ENCODE results near the gene FOXL3.
A peak's percentile ranks its signal among the peaks of the same experiment; 100 is the strongest.

The FOXL3 gene

DNA sequence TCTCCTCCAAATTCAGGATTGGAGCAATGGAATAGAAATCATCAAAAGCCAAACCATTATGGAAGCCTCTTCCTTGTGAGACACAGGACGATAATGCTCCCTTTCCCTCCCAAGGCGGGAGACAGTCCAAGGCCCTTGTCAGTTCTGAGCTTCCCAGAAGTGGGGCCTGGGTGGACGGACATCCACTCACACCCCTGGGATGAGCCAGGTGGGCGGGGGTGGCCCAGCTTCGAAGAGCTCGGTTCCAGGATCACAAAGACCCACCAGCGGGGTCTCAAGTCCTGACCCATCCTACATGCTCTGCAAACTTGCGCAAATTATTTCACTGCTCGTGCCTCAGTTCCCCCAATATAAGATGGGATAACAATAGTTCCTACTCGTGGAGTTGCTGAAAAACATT lies 10.1 kb upstream of the FOXL3 start:
- Mint-ChIP-seq H3K9me3 (no peaks in the 10 kb centered on the region), H3K27ac (no peak overlapping the region), H3K27me3 (peaks cover 34 to 57% of the 10 kb centered on the region in 2 donors), H3K4me3 (no peak overlapping the region), H3K4me1 (ENCODE audit: low read depth in 2 of 2) (no peaks in the 10 kb centered on the region), H3K36me3 (ENCODE audit: insufficient read depth) (no peaks in the 10 kb centered on the region)
- ATAC-seq (replicated peaks) (no peak), DNase-seq (no peak)

DNA sequence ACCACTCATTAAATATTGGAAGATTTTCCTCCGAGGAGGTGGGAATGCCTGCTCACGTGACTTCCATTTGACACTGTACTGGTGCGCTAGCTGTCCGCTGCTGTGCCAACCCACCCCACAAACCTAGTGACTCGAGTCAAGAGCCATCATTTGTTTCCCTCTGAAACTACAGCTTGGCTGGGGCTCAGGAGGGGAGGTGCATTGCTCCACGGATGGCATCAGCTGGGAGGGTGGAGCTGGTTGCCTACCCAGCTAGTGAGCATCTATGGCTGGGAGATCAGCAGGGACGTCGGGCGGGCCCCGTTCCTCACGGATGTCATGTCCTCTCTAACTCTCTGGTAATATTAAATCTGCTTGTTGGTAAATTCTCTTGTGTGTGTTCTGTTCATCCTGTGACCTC lies 9.5 kb upstream of the FOXL3 start:
- ATAC-seq (replicated peaks) (no peak), DNase-seq (no peak)
- H3K27me3 Mint-ChIP-seq, result peaks cover 40 to 57% of the 10 kb centered on the region in 2 donors
- no peak overlapping the region for H3K4me3 Mint-ChIP-seq
- no peaks in the 10 kb centered on the region for H3K9me3 Mint-ChIP-seq
- H3K27ac Mint-ChIP-seq, result no peak overlapping the region
- no peaks in the 10 kb centered on the region for H3K36me3 Mint-ChIP-seq (ENCODE audit: insufficient read depth)
- H3K4me1 Mint-ChIP-seq (ENCODE audit: low read depth in 2 of 2), result no peaks in the 10 kb centered on the region

DNA sequence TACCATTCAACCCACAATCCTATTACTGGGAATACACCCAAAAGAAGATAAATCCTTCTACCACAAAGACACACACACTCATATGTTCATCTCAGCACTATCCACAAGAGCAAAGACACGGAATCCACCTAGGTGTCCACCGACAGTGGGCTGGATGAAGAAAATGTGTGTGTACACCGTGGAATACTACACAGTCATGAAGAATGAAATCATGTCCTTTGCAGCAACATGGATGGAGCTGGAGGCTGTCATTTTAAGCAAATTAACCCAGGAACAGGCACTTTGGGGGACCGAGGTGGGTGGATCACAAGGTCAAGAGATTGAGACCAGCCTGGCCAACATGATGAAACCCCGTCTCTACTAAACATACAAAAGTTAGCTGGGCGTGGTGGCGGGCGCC lies 8.3 kb upstream of the FOXL3 start:
- peaks cover 46 to 60% of the 10 kb centered on the region in 2 donors for H3K27me3 Mint-ChIP-seq
- no peak overlapping the region for H3K4me3 Mint-ChIP-seq
- H3K4me1 Mint-ChIP-seq (ENCODE audit: low read depth in 2 of 2), result no peaks in the 10 kb centered on the region
- ATAC-seq (replicated peaks) (no peak), DNase-seq (no peak)
- H3K36me3 Mint-ChIP-seq (ENCODE audit: insufficient read depth), result no peaks in the 10 kb centered on the region
- no peaks in the 10 kb centered on the region for H3K9me3 Mint-ChIP-seq
- no peak overlapping the region for H3K27ac Mint-ChIP-seq

DNA sequence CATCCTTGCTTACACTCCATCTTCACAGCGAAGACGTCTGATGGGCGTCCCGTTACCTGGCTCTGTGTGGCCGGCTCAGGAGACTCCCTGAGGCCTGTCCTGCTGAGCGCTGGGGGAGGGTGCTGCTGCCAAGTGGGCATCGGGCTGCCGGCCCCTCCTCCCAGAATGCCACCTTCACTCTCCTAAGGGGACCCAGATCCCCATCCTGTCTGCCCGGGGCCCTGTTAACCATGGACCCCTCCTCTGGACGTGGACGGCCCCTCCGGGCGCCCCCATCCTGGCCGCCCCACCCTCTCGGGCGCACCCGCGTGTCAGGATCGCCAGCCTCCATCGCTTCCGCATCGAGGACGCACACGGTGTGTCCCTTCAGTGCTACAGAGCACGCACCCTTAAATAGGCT lies 7.3 kb upstream of the FOXL3 start:
- DNase-seq, result no peak
- no peak for ATAC-seq (replicated peaks)
- peaks cover 48 to 59% of the 10 kb centered on the region in 2 donors for H3K27me3 Mint-ChIP-seq
- no peaks in the 10 kb centered on the region for H3K36me3 Mint-ChIP-seq (ENCODE audit: insufficient read depth)
- H3K4me3 Mint-ChIP-seq, result no peak overlapping the region
- H3K4me1 Mint-ChIP-seq (ENCODE audit: low read depth in 2 of 2), result no peaks in the 10 kb centered on the region
- no peaks in the 10 kb centered on the region for H3K9me3 Mint-ChIP-seq
- no peak overlapping the region for H3K27ac Mint-ChIP-seq

DNA sequence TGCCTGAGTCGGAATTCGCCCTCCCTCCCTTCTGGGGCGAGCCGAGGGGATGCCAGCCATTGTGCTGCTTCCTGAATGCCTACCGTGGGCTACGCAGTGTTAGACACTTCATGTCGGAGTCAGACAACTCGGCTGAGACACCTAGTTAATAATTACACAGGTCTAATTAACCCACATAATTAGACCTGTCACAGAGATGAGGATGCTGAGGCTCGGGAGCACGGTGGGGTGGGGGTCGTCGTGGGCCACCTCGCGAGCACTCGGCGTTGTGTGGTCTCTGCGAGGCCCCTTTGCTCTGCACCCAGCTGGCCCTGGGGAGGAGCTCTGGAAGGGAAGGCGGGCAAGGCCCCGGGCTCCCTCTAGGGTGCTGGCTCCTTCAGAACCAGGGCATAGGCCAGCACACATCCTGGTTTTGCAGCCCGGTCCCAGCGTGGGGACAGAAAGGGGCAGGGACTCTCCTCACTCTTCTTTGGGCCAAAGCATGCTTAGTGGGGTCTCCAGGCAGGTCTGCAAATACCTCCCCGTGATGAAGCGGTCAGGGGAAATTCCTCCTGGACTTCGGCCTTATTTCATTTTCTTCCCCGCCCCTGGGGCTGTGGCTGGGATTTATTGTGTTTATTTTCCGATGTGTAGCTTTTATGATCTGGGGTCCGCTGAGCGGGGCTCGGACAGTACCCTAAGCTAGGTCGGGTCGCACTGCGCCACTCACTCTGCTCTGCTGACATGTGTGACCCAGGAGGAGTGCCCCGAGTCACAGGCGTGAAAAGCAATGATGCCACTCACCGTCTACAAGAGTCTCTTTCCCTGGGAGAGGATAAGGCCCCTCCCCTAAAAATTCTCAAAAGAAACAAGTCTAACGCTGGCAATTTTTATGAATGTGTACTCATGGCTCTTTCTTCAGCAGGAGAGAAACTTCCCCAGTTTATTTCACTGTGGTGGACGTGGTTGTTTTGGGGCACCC lies 4.9 kb upstream of the FOXL3 start:
- Mint-ChIP-seq H3K4me3 (no peak overlapping the region), H3K4me1 (ENCODE audit: low read depth in 2 of 2) (no peaks in the 10 kb centered on the region), H3K9me3 (no peaks in the 10 kb centered on the region), H3K27me3 (peaks cover 51 to 62% of the 10 kb centered on the region in 2 donors), H3K36me3 (ENCODE audit: insufficient read depth) (no peaks in the 10 kb centered on the region), H3K27ac (no peak overlapping the region)
- DNase-seq (no peak), ATAC-seq (replicated peaks) (no peak)

DNA sequence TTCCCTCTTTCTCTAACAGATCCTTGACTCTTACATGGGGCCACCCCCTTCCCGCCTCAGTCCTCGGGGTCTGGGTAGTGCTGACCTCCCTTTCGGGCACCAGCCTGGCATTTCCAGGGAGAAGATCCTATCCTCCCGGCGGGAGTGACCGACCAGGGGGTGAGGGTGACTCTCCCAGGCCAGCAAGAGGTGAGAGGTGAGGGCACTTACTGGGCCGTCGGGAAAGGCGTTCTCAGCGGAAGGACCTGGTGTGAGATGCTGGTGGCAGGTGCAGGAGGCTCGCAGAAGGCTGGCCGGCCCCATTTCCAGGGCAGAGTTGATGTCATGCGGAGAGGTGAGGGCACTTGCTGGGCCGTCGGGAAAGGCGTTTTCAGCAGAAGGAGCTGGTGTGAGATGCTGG lies 4.2 kb upstream of the FOXL3 start:
- Mint-ChIP-seq H3K4me3 (no peak overlapping the region), H3K9me3 (no peaks in the 10 kb centered on the region), H3K27me3 (peaks cover 45 to 56% of the 10 kb centered on the region in 2 donors), H3K27ac (no peak overlapping the region), H3K4me1 (ENCODE audit: low read depth in 2 of 2) (no peaks in the 10 kb centered on the region), H3K36me3 (ENCODE audit: insufficient read depth) (no peaks in the 10 kb centered on the region)
- ATAC-seq (replicated peaks), result no peak
- DNase-seq, result no peak

DNA sequence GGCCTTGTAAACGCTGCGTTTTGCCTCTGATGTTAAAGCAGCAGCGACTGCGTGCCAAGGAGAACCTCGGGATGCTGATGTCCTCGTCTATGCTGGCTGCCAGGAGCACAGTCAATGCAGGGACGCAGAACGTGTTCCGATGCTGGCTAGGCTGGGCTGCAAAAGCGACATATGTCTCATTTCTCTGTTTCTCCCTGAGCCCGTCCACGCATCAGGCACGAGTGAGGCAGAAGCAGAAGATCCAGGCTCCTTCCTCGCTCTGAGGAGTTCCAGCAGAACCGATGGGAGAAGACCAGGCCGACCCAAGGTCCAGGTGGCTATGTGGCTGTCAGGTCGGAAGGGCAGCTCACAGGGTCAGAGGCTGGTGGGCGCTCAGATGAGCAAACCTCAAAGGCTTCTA lies 3.7 kb upstream of the FOXL3 start:
- Mint-ChIP-seq H3K27ac (no peak overlapping the region), H3K9me3 (no peaks in the 10 kb centered on the region), H3K4me1 (ENCODE audit: low read depth in 2 of 2) (no peaks in the 10 kb centered on the region), H3K36me3 (ENCODE audit: insufficient read depth) (no peaks in the 10 kb centered on the region), H3K27me3 (peaks cover 39 to 51% of the 10 kb centered on the region in 2 donors), H3K4me3 (no peak overlapping the region)
- DNase-seq (no peak), ATAC-seq (replicated peaks) (no peak)

DNA sequence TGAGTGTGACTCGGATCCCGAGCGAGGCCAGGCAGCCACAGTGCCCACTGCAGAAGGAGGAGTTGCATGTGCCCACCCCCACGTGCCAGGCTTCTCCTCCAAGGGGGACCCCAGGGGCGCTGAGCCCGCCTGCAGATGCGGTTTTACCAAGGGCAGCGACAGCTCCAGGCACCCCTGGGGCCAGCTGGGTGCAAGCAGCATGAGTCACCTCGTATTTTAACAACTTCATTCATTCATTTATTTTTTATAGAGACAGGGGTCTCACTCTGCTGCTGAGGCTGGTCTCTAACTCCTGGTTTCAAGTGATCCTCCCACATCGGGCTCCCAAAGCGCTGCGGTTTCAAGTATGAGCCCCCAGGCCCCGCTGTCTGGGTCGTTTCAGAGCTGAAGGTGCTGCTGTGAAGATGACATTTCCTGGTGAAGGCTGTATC lies 1.3 kb upstream of the FOXL3 start:
- DNase-seq (no peak), ATAC-seq (replicated peaks) (no peak)
- H3K36me3 Mint-ChIP-seq (ENCODE audit: insufficient read depth), result no peaks in the 10 kb centered on the region
- H3K4me1 Mint-ChIP-seq (ENCODE audit: low read depth in 2 of 2), result no peaks in the 10 kb centered on the region
- H3K9me3 Mint-ChIP-seq, result no peaks in the 10 kb centered on the region
- H3K27ac Mint-ChIP-seq, result peak overlapping the region in 1 of 2 donors; percentile 13
- no peak overlapping the region for H3K4me3 Mint-ChIP-seq
- H3K27me3 Mint-ChIP-seq, result peaks cover 55 to 67% of the 10 kb centered on the region in 2 donors

DNA sequence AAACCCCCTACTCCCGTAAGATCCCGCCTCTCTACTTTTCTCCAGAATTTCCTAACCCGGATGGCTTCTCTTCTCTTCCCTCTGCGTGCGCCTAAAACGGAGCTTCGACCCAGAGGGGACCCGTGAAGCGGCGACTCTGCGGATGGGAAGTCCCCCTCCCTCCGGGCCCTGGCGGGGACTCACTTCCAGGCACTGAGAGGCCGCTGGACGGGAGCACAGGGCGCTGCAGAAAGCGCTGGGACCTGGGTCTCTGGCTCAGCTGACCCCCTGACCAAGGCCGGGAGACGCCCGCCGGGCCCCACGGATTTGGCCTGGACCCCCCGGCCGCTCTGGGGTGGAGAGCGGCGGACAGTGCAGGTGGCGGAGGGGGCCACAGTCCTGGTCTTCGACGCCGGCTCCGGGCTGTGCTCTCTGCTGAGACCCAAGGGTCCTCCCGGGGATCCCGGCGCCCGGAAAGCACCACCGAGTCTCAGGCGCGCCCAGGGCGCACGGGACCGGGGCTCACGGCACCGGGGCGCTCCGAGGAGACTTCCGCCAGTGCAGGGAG lies 688 bp upstream of the FOXL3 start:
- peaks cover 55 to 70% of the 10 kb centered on the region in 2 donors for H3K27me3 Mint-ChIP-seq
- DNase-seq (no peak), ATAC-seq (replicated peaks) (no peak)
- no peaks in the 10 kb centered on the region for H3K4me1 Mint-ChIP-seq (ENCODE audit: low read depth in 2 of 2)
- H3K27ac Mint-ChIP-seq, result peak overlapping the region in 1 of 2 donors; percentile 13
- no peaks in the 10 kb centered on the region for H3K36me3 Mint-ChIP-seq (ENCODE audit: insufficient read depth)
- H3K4me3 Mint-ChIP-seq, result no peak overlapping the region
- no peaks in the 10 kb centered on the region for H3K9me3 Mint-ChIP-seq

DNA sequence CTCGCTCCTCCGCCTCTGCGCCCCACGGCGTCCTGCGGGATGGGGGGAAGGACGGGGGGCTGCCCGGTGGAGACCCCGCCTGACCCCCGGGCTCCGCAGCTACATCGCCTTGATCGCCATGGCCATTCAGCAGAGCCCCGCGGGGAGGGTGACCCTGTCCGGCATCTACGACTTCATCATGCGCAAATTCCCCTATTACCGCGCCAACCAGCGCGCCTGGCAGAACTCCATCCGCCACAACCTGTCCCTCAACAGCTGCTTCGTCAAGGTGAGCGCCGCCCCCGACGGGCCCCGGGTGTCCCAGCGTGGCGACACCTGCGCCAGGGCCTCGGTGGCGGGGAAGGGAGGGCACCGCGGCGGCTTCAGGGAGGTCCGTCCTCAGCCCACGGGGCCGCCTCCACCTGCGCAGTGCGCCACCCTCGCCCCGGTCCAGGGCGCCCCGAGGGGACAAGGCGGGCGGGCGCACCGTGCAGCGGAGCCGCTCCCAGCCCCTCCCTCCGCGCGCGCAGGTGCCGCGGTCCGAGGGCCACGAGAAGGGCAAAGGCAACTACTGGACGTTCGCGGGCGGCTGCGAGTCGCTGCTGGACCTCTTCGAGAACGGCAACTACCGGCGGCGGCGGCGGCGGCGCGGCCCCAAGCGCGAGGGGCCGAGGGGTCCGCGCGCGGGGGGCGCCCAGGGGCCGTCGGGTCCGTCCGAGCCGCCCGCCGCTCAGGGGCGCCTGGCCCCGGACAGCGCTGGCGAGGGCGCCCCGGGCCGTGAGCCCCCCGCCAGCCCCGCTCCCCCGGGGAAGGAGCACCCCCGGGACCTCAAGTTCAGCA lies 793 bp downstream of the FOXL3 start:
- Mint-ChIP-seq H3K9me3 (no peaks in the 10 kb centered on the region), H3K36me3 (ENCODE audit: insufficient read depth) (no peaks in the 10 kb centered on the region), H3K4me3 (no peak overlapping the region), H3K27ac (no peak overlapping the region), H3K27me3 (peaks cover 47 to 70% of the 10 kb centered on the region in 2 donors), H3K4me1 (ENCODE audit: low read depth in 2 of 2) (no peaks in the 10 kb centered on the region)
- DNase-seq, result no peak
- ATAC-seq (replicated peaks), result no peak

DNA sequence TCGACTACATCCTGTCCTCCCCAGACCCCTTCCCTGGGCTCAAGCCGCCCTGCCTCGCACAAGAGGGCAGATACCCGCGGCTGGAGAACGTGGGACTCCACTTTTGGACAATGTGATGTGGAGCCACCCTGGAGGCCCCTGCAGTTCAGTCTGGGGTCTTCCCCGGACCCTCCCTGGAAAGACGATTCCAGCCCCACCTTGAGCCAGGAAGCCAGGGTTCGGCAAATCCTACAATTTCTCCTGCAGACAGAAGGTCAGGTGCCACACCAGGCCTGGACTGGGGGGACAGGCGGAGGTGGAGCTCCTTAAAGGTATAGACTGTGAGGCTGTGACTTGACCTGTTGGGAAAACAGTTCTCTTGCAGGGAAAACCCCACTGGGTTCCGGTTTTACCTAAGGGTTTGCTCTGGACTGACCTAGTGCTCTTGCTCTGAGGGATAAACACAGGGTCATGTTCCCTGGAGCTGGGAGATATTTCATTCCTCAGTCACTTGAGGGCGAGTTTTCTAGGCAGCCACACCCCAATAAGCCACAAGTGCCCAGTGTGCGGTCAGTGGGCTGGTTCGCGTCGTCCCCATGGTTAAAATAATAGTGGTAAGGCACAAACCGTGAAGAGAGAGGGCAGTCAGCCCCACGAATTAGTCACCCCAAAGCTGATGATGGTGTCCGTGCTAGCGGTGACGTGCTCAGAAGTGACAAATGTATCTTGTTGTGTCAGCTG lies 1.6 kb downstream of the FOXL3 start:
- ATAC-seq (replicated peaks) (no peak), DNase-seq (no peak)
- Mint-ChIP-seq H3K27me3 (peaks cover 43 to 66% of the 10 kb centered on the region in 2 donors), H3K9me3 (no peaks in the 10 kb centered on the region), H3K36me3 (ENCODE audit: insufficient read depth) (no peaks in the 10 kb centered on the region), H3K27ac (no peak overlapping the region), H3K4me1 (ENCODE audit: low read depth in 2 of 2) (no peaks in the 10 kb centered on the region), H3K4me3 (no peak overlapping the region)

DNA sequence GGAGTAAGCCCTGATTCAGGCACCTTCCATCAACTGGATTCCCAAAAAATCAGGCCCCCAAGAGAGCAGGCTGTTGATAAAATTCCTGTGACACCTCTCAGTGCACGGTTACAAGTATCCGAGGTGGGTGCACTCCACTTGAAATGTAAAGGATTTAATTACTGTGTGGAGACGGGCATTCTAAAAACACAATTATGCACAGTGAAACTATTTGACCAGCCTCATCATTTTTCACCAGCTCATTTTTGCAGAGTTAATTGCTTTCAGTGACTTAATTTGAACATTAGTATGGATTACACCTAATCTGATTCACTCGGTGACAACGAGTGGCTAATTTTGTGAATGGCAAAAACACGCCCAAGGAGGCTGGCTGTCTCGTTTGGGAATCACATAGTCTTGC lies 2.3 kb downstream of the FOXL3 start:
- DNase-seq, result no peak
- no peak overlapping the region for H3K4me3 Mint-ChIP-seq
- H3K27me3 Mint-ChIP-seq, result peaks cover 41 to 63% of the 10 kb centered on the region in 2 donors
- no peak for ATAC-seq (replicated peaks)
- no peaks in the 10 kb centered on the region for H3K36me3 Mint-ChIP-seq (ENCODE audit: insufficient read depth)
- H3K27ac Mint-ChIP-seq, result no peak overlapping the region
- no peaks in the 10 kb centered on the region for H3K4me1 Mint-ChIP-seq (ENCODE audit: low read depth in 2 of 2)
- no peaks in the 10 kb centered on the region for H3K9me3 Mint-ChIP-seq

DNA sequence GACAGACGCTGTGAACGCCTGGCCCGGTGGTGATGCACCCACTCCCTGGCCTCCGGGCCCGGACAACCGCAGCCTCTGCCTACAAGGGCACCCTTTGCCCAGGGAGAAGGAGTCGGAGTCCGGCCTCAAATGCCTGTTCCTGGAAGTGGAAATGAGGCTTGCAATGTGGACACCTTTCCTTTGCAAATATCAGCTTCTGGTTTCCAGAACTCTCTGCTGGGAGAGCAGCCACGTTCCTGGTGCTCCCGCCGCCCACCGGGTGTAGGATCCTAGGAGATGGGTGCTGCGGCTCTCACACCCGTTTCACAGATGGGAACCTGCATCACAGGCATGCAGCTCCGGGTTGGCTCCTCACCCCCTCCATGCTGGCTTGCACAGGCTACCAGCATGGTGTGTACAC lies 2.9 kb downstream of the FOXL3 start:
- Mint-ChIP-seq H3K4me3 (no peak overlapping the region), H3K36me3 (ENCODE audit: insufficient read depth) (no peaks in the 10 kb centered on the region), H3K4me1 (ENCODE audit: low read depth in 2 of 2) (no peaks in the 10 kb centered on the region), H3K27me3 (peaks cover 35 to 57% of the 10 kb centered on the region in 2 donors), H3K27ac (no peak overlapping the region), H3K9me3 (no peaks in the 10 kb centered on the region)
- ATAC-seq (replicated peaks) (no peak), DNase-seq (no peak)

Data from effector memory CD8-positive, alpha-beta T cell (primary cell).